Testis (tissue), 3 donors: ENCODE results near the gene FEV. TPM values are rescaled to one million over a fixed set of nuclear protein-coding genes. Genes with fewer than 3 reads are reported as not detected.
"Not testable (repeated sequence)": the region's sequence is repeated elsewhere in the genome, so short reads cannot be mapped to it uniquely, and the experiment has no call there.

Experiments
- DNase-seq: peaks from one replicate; pipeline ENCODE4 v3.0.0-alpha.2; 2019
- H3K27ac ChIP-seq, 2 donors: fragments of 200-600 bp; sonication (generic); one replicate each; pipeline ENCODE4 v1.5.1; 2019
- H3K27me3 ChIP-seq: fragments of 200-600 bp; sonication (generic); one replicate; pipeline ENCODE4 v1.5.1; 2019
- H3K36me3 ChIP-seq: fragments of 200-600 bp; sonication (generic); one replicate; pipeline ENCODE4 v1.5.1; 2017; ENCODE audit warnings: low read depth; ENCODE audit errors: missing control alignments
- H3K4me1 ChIP-seq: fragments of 200-600 bp; sonication (generic); one replicate; pipeline ENCODE4 v1.5.1; 2019
- H3K4me3 ChIP-seq, 2 donors: fragments of 200-600 bp; sonication (generic); one replicate each; pipeline ENCODE4 v1.5.1; 2017 to 2019
- H3K9me3 ChIP-seq: fragments of 200-600 bp; sonication (generic); one replicate; pipeline ENCODE4 v1.5.1; 2017
- CTCF ChIP-seq, 3 experiments: fragments of 450-650 bp in 2 of 3; fragments of 200-600 bp in 1 of 3; sonication (generic) in 1 of 3; IDR thresholded peaks; one replicate each; pipeline ENCODE4 v1.5.1; 2016 to 2019; ENCODE audit warnings: antibody characterized with exemption in 3 of 3, mild to moderate bottlenecking in 2 of 3, moderate library complexity in 1 of 3
- POLR2A ChIP-seq: fragments of 450-650 bp; IDR thresholded peaks from one replicate; pipeline ENCODE4 v1.6.1; 2017; ENCODE audit warnings: antibody characterized with exemption, mild to moderate bottlenecking, moderate library complexity
- WGBS, 2 donors: methylation state at CpG; one replicate each; pipeline ENCODE4 v1.1.5; 2018; 5-methylcytosine and 5-hydroxymethylcytosine counted together
- intact Hi-C: fragments of 100-400 bp; cut with DNase I; formaldehyde crosslinking; loops from one replicate; pipeline ENCODE4 v1.15.1; 2023; ENCODE audit warnings: low total_unique reads
- microRNA counts, 2 donors: library from miRNA; unstranded; fragments of <30 nt; microRNA quantifications; one replicate each; lab custom pipeline; 2016
- microRNA-seq, 2 donors: library from miRNA; unstranded; fragments of <30 nt; microRNA quantifications; one replicate each; pipeline ENCODE4, GENCODE V29; 2016; ENCODE audit warnings: borderline number of aligned reads in 2 of 2, borderline replicate concordance in 1 of 2
- polyA plus RNA-seq: library from polyadenylated mRNA; stranded (reverse); fragments of 350-450 nt; fragmentation: Illumina TruSeq; extraction: RNeasy Lipid Tissue Mini Kit (QIAGEN cat#74804); gene quantifications from one replicate; pipeline ENCODE4 v1.2.3, GENCODE V29; 2014; ENCODE audit warnings: low read depth, low replicate concordance; ENCODE audit not compliant: insufficient read depth
- small RNA-seq, 2 donors: library from RNA; depleted of rRNA; stranded (forward); fragments of <200 nt; gene quantifications; one replicate each; pipeline ENCODE3, GENCODE V24; 2016
- total RNA-seq, 2 donors: library from RNA; depleted of rRNA; stranded (reverse); fragments of >200 nt; gene quantifications; one replicate each; pipeline ENCODE4 v1.2.3, GENCODE V29; 2016

Gene FEV
- total and polyA plus RNA-seq, 3 donors from 2014 or later: not detected

- H3K27me3 ChIP-seq: no peaks in the 10 kb centered on the region
- intact Hi-C loops: no loop called here
- TF ChIP-seq CTCF (IDR thresholded peaks at IDR 0.05): no peak
- no peak for TF ChIP-seq POLR2A
- H3K27ac ChIP-seq: no peak overlapping the region
- no peaks in the 10 kb centered on the region for H3K9me3 ChIP-seq
- WGBS, 2 donors: 85 to 92% methylated on average over 1 of the region's 1 CpG
- no peaks in the 10 kb centered on the region for H3K36me3 ChIP-seq
- no peak overlapping the region for H3K4me3 ChIP-seq
- no peaks in the 10 kb centered on the region for H3K4me1 ChIP-seq
- no peak for DNase-seq
These were observed 40.1 kb downstream of the FEV start for GRCh38 chr2:218944759-218945404.

GRCh38 chr2:218931751-218932150 is 53.2 kb downstream of the FEV start:
- H3K27me3 ChIP-seq, H3K27ac ChIP-seq, intact Hi-C loops, H3K4me1 ChIP-seq, H3K9me3 ChIP-seq, H3K4me3 ChIP-seq, DNase-seq, H3K36me3 ChIP-seq: not testable (repeated sequence)
- 83 to 85% methylated on average over 2 to 20 of the region's 25 CpGs for WGBS, 2 donors

MicroRNAs within 50 kb of the gene (microRNA counts, 767-probe panel; counts per million panel counts)
- 0 to 152 counts per million in 2 donors for microRNA hsa-miR-375 (lab: Ali Mortazavi, UCI)

Small RNA genes lying within 50 kb of the gene (microRNA-seq; reads per million reads assigned to microRNA genes)
- gene MIR375: 323 to 946 reads per million in 2 donors

Small RNA genes lying within 50 kb of the gene (small RNA-seq; reads per million reads assigned to genes)
- 9.6 to 101 reads per million in 2 donors for gene MIR375

Other genes starting within 250 kb of the FEV start
- gene CYP27A1, start 203.0 kb downstream of the FEV start, total RNA-seq: 10 to 100 TPM; 37.2 to 62.8 TPM
- gene CYP27A1, start 203.0 kb downstream of the FEV start, polyA plus RNA-seq: 30.2 TPM
- gene PRKAG3, start 153.4 kb downstream of the FEV start, total RNA-seq: under 1 TPM; 0.25 to 0.39 TPM
- 0.40 TPM for gene PRKAG3, start 153.4 kb downstream of the FEV start, polyA plus RNA-seq
- 10 to 100 TPM in 1 of 2 donors, 1 to 10 TPM in 1; 5.5 to 46.5 TPM for gene WNT6, start 125.4 kb downstream of the FEV start, total RNA-seq
- gene WNT6, start 125.4 kb downstream of the FEV start, polyA plus RNA-seq: 2.7 TPM
- 1 to 10 TPM; 1.5 to 2.5 TPM for gene WNT10A, start 104.3 kb downstream of the FEV start, total RNA-seq
- gene WNT10A, start 104.3 kb downstream of the FEV start, polyA plus RNA-seq: 2.1 TPM
- 1 to 10 TPM; 1.2 to 1.6 TPM for gene CDK5R2, start 25.5 kb downstream of the FEV start, total RNA-seq
- 0.83 TPM for gene CDK5R2, start 25.5 kb downstream of the FEV start, polyA plus RNA-seq
- 1 to 10 TPM in 1 of 2 donors, under 1 TPM in 1; 0.56 to 2.9 TPM for gene CRYBA2, start 8.2 kb upstream of the FEV start, total RNA-seq
- 2.7 TPM for gene CRYBA2, start 8.2 kb upstream of the FEV start, polyA plus RNA-seq
- 10 to 100 TPM; 15.5 to 23.7 TPM for gene CFAP65, start 56.3 kb upstream of the FEV start, total RNA-seq
- gene CFAP65, start 56.3 kb upstream of the FEV start, polyA plus RNA-seq: 42.9 TPM
- gene IHH, start 75.7 kb upstream of the FEV start, total RNA-seq: under 1 TPM; 0.19 to 0.39 TPM
- gene IHH, start 75.7 kb upstream of the FEV start, polyA plus RNA-seq: 1.1 TPM
- gene NHEJ1, start 175.6 kb upstream of the FEV start, total RNA-seq: 10 to 100 TPM; 33.4 to 38.5 TPM
- gene NHEJ1, start 175.6 kb upstream of the FEV start, polyA plus RNA-seq: 67.0 TPM
- under 1 TPM; 0.39 to 0.56 TPM for gene SLC23A3, start 184.8 kb upstream of the FEV start, total RNA-seq
- 0.42 TPM for gene SLC23A3, start 184.8 kb upstream of the FEV start, polyA plus RNA-seq
- 10 to 100 TPM; 38.3 to 60.5 TPM for gene CNPPD1, start 191.7 kb upstream of the FEV start, total RNA-seq
- gene CNPPD1, start 191.7 kb upstream of the FEV start, polyA plus RNA-seq: 68.0 TPM
- 100 to 1,000 TPM; 135 to 138 TPM for gene RETREG2, start 193.1 kb upstream of the FEV start, total RNA-seq
- 441 TPM for gene RETREG2, start 193.1 kb upstream of the FEV start, polyA plus RNA-seq
- gene ZFAND2B, start 221.6 kb upstream of the FEV start, total RNA-seq: 10 to 100 TPM; 34.3 to 41.3 TPM
- 27.0 TPM for gene ZFAND2B, start 221.6 kb upstream of the FEV start, polyA plus RNA-seq
- gene ABCB6, start 233.8 kb upstream of the FEV start, total RNA-seq: 10 to 100 TPM; 43.8 to 47.0 TPM
- 94.8 TPM for gene ABCB6, start 233.8 kb upstream of the FEV start, polyA plus RNA-seq
- 100 to 1,000 TPM; 115 to 125 TPM for gene ATG9A, start 244.5 kb upstream of the FEV start, total RNA-seq
- gene ATG9A, start 244.5 kb upstream of the FEV start, polyA plus RNA-seq: 207 TPM
- 10 to 100 TPM; 50.9 to 56.4 TPM for gene ANKZF1, start 244.6 kb upstream of the FEV start, total RNA-seq
- 27.9 TPM for gene ANKZF1, start 244.6 kb upstream of the FEV start, polyA plus RNA-seq